Pancreas (tissue), 10 donors: ENCODE results near the gene APBB2. TPM values are rescaled to one million over a fixed set of nuclear protein-coding genes. Genes with fewer than 3 reads are reported as not detected.
A peak's percentile ranks its signal among the peaks of the same experiment; 100 is the strongest.

ENCODE experiments used
- ATAC-seq, 4 donors: fragments of 200-7000 bp; cut with Tn5 transposase; one replicate each; pipeline versions ENCODE4 v1.8.0 to v1.9.1; 2020; ENCODE audit warnings: mild to moderate bottlenecking in 4 of 4, moderate library complexity in 4 of 4
- DNase-seq, 6 donors: peaks; one replicate each; pipeline ENCODE4 v3.0.0-alpha.2; 2020
- FAIRE-seq: peaks from 2 replicates; lab custom pipeline; 2012; peaks lifted over from hg19 to GRCh38; lab: Jason Lieb, UNC
- H3K27ac ChIP-seq, 4 donors: fragments of 200-600 bp; sonication (generic); 1 replicate in 3 of 4; 2 replicates in 1 of 4; pipeline versions ENCODE4 v1.5.0 to v1.8.0; 2020
- H3K27me3 ChIP-seq, 4 donors: fragments of 200-600 bp; one replicate each; pipeline ENCODE4 v1.8.0; 2021
- H3K36me3 ChIP-seq, 3 donors: fragments of 200-600 bp; sonication (generic) in 1 of 3; one replicate each; pipeline versions ENCODE4 v1.5.0 to v1.8.0; 2020 to 2021
- H3K4me1 ChIP-seq, 3 donors: fragments of 200-600 bp; one replicate each; pipeline ENCODE4 v1.8.0; 2021
- H3K4me3 ChIP-seq, 4 donors: fragments of 200-600 bp; sonication (generic) in 2 of 4; one replicate each; pipeline versions ENCODE4 v1.5.0 to v1.8.0; 2020 to 2021
- H3K9me3 ChIP-seq, 4 donors: fragments of 200-600 bp; one replicate each; pipeline ENCODE4 v1.8.0; 2021
- WGBS, 2 donors: extraction: QIAGEN DNeasy Blood & Tissue Kit; methylation state at CpG; one replicate each; pipeline ENCODE4 v1.1.7; 2013; 5-methylcytosine and 5-hydroxymethylcytosine counted together
- intact Hi-C, 3 donors: fragments of 100-400 bp; cut with DNase I; formaldehyde crosslinking; loops; one replicate each; pipeline versions ENCODE4 v1.11.1 to v1.14.2; 2022
- polyA plus RNA-seq, 2 donors: library from polyadenylated mRNA; stranded (reverse); fragments of 200-250 nt; gene quantifications; one replicate each; pipeline ENCODE4 v1.2.3, GENCODE V29; 2013
- total RNA-seq, 6 donors: library from RNA; stranded (reverse); fragmentation: NEBNext Ultra II Directional in 4 of 6; extraction: Animal tissue kit (Norgen Biotek cat#: 25700) in 4 of 6; gene quantifications; one replicate each; pipeline versions ENCODE4 v1.2.1 to v1.2.4, GENCODE V29; 2021 to 2023
- TF ChIP-seq, protein P1 (sequence below), 4 donors: fragments of 200-600 bp; sonication (generic) in 3 of 4; IDR thresholded peaks; one replicate each; pipeline versions ENCODE4 v1.5.0 to v1.8.0; 2021; ENCODE audit warnings: antibody characterized with exemption in 4 of 4
- donor health status: healthy with polysubstance abuse.
- donor health status: DM: no; HTN: no; CAD: no; lungs with moderate emphysema.
- donor health status: DM: no; HTN: no; CAD: no.
- donor health status: control.
- donor health status: control.
- donor health status: Bipolar disorder and iron deficiency.
- donor health status: DM: yes; HTN: yes; CAD: no.
- donor health status: DM: no; HTN: no; CAD: no.
- donor health status: DM: no; HTN: no; CAD: no.
- donor health status: DM: yes; HTN: yes; CAD: no.

Gene APBB2
- total and polyA plus RNA-seq, 8 donors: 9.1 to 21.6 (median 11.5) TPM

DNA sequence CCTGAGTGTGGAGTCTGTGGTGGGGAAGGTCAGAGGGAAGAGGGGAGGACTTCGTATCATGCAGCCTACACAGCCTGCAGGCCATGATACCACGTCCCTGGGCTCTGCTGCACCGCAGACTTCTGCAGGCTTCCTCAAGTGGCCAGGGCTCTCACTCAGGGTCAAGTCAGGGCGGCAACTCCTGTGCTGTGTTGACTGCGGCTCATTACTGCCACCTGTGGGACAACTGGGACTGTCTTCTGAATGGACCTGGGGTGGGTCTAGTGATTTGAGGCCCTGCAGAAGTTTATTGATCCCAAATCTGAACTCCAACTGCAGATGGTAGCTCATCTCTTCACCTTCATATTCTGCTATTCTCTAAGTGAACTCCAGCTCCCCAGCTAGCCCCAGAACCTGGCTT lies 297.5 kb downstream of the APBB2 start:
- Histone ChIP-seq H3K27ac (no peak overlapping the region), H3K36me3 (no peaks in the 10 kb centered on the region), H3K9me3 (no peaks in the 10 kb centered on the region), H3K4me1 (peaks cover 0 to 4% (median 0%) of the 10 kb centered on the region in 3 donors), H3K4me3 (no peak overlapping the region), H3K27me3 (no peaks in the 10 kb centered on the region)
- DNase-seq: peak in 5 of 6 donors; percentile 38 to 67 (median 56)
- intact Hi-C loops: no loop called here
- 40 to 50% methylated on average over 5 of the region's 5 CpGs for WGBS, 2 donors
- ATAC-seq: peak; percentile 77 to 95 (median 83)
- FAIRE-seq: no peak
- TF ChIP-seq, protein P1, sequence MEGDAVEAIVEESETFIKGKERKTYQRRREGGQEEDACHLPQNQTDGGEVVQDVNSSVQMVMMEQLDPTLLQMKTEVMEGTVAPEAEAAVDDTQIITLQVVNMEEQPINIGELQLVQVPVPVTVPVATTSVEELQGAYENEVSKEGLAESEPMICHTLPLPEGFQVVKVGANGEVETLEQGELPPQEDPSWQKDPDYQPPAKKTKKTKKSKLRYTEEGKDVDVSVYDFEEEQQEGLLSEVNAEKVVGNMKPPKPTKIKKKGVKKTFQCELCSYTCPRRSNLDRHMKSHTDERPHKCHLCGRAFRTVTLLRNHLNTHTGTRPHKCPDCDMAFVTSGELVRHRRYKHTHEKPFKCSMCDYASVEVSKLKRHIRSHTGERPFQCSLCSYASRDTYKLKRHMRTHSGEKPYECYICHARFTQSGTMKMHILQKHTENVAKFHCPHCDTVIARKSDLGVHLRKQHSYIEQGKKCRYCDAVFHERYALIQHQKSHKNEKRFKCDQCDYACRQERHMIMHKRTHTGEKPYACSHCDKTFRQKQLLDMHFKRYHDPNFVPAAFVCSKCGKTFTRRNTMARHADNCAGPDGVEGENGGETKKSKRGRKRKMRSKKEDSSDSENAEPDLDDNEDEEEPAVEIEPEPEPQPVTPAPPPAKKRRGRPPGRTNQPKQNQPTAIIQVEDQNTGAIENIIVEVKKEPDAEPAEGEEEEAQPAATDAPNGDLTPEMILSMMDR (IDR thresholded peaks at IDR 0.05): peak in 3 of 4 donors; percentile 26 to 32 (median 28)

DNA sequence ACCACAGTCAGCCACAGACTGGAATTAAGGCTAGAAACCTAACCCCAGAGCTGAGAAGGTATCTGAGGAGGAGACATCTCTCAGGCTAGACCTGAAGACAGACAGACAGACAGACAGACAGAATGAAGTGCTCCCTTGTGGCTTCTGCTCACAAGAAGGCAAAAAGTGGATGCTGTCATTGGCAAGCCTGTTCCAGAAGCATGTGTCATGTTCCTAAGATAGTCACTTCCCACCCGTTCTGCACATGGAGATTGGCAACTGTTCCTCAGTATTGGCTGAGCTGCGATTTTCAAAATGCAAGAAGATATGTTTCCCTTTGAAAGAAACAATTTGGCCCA lies 298.2 kb downstream of the APBB2 start:
- intact Hi-C loops: no loop called here
- WGBS, 2 donors: 86% methylated on average over 2 of the region's 2 CpGs
- no peak for ATAC-seq

DNA sequence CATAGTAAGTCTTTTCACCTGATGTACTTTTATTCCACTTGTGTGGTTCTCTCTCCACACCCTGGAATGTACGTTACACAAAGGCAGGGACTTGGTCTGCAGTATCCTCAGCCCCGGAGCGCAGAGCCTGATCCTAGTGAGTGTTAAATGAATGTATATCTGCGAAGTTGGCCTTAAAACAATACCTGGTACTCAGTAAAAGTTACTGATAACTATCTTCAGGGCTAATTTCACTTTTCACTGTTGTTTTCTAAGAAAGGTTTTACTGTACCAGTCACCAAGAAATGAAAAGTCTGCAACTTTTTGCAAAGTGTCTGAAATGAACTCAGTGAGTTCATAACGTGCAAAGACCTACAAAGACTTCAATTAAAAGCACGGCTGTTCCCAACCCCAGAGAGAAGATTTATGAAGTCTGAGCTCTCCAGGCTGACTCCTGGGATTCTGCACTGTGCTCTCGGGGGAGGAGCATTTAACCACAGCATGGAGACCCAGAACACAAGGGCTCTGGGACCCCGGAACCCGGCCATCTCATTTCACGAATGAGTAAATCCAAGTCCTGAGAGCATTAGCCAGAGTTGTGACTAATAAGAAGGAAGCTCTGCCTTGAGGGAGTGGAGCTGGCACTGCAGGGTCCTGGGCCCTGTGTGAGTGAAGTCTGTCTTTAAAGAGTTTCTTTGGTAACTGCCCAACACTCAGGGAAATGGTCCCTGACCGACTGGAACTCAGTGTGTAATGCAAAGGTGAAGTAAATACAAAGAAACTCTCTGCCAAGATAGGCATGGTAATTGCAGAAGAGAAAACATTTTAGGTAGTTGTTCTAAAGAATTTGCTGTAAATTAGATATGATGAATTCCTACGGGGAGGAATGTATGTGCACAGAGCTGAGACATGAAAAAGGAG lies 298.8 kb downstream of the APBB2 start:
- DNase-seq (no peak), FAIRE-seq (no peak), ATAC-seq (no peak)
- no peaks in the 10 kb centered on the region for H3K27me3 ChIP-seq
- intact Hi-C loops: no loop called here
- H3K4me3 ChIP-seq: no peak overlapping the region
- no peak overlapping the region for H3K27ac ChIP-seq
- H3K9me3 ChIP-seq: no peaks in the 10 kb centered on the region
- no peaks in the 10 kb centered on the region for H3K36me3 ChIP-seq
- TF ChIP-seq, protein P1 (IDR thresholded peaks at IDR 0.05): no peak
- WGBS, 2 donors: 88 to 91% methylated on average over 12 of the region's 12 CpGs
- peaks cover 0 to 4% (median 0%) of the 10 kb centered on the region in 3 donors for H3K4me1 ChIP-seq

More for the DNA sequence above, 298.2 kb downstream of the APBB2 start:
- FAIRE-seq (no peak), DNase-seq (no peak)
- Histone ChIP-seq H3K27ac (no peak overlapping the region), H3K27me3 (no peaks in the 10 kb centered on the region), H3K36me3 (no peaks in the 10 kb centered on the region), H3K9me3 (no peaks in the 10 kb centered on the region), H3K4me1 (peaks cover 0 to 4% (median 0%) of the 10 kb centered on the region in 3 donors), H3K4me3 (no peak overlapping the region)
- TF ChIP-seq, protein P1 (IDR thresholded peaks at IDR 0.05): no peak

DNA sequence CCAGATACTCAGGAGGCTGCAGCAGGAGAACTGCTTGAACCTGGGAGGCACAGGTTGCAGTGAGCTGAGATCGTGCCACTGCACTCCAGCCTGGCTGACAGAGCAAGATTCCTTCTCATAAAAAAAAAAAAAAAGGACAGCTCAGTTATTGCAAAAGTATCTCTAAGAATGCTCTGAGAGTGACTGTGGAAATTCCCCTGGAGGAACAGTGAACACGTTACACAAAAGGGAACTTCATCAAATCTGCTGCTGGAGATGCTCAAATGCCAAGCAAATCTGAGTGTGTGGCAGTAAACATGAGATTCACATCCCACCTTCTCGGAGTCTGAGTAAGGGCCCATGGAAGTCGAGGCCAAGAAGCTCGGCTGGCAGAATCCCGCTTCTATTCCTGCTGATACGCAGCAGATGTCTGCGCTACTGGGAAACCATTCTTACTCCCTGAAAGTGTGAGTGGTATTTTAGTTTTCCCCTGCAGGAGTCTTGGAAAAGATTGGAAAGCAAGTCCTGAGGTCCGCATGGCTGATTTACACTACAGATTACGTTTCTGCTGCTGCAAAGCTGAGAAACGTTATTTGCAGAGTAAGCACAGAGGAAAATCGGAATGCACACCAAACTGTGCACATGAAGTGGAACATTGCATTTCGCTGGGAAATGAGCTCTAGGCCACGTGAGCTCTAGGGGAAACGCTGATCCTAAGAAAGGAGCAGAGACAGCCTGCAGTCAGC lies 301.7 kb downstream of the APBB2 start:
- Histone ChIP-seq H3K4me1 (no peaks in the 10 kb centered on the region), H3K27me3 (no peaks in the 10 kb centered on the region), H3K27ac (no peak overlapping the region), H3K36me3 (no peaks in the 10 kb centered on the region), H3K4me3 (no peak overlapping the region), H3K9me3 (no peaks in the 10 kb centered on the region)
- intact Hi-C loops: no loop called here
- TF ChIP-seq, protein P1 (IDR thresholded peaks at IDR 0.05): no peak
- no peak for ATAC-seq
- DNase-seq: no peak
- WGBS, 2 donors: 91 to 94% methylated on average over 15 of the region's 15 CpGs
- no peak for FAIRE-seq
